Measurements from ENCODE around the gene MGMT.

The MGMT gene

GRCh38 chr10:129730272-129730992 is 263.4 kb downstream of the MGMT start:
- no peak for DNase-seq (ENCODE audit: low read depth in 2 of 2)

- DNase-seq (ENCODE audit: low read depth in 2 of 2), result no peak
Measured at GRCh38 chr10:129730993-129731325, 263.9 kb downstream of the MGMT start.

GRCh38 chr10:129740532-129741279 is 273.7 kb downstream of the MGMT start:
- no peak for DNase-seq (ENCODE audit: low read depth in 2 of 2)

- DNase-seq (ENCODE audit: low read depth in 2 of 2), result no peak
Measured at GRCh38 chr10:129741280-129741977, 274.4 kb downstream of the MGMT start.

- DNase-seq (ENCODE audit: low read depth in 2 of 2), result no peak
Measured at GRCh38 chr10:129741978-129742741, 275.1 kb downstream of the MGMT start.

- no peak for DNase-seq (ENCODE audit: low read depth in 2 of 2)
Measured at GRCh38 chr10:129742742-129743550, 275.9 kb downstream of the MGMT start.

GRCh38 chr10:129743738-129744133 is 276.7 kb downstream of the MGMT start:
- DNase-seq (ENCODE audit: low read depth in 2 of 2), result no peak

GRCh38 chr10:129744134-129745111 is 277.4 kb downstream of the MGMT start:
- no peak for DNase-seq (ENCODE audit: low read depth in 2 of 2)

GRCh38 chr10:129745186-129745750 is 278.2 kb downstream of the MGMT start:
- DNase-seq (ENCODE audit: low read depth in 2 of 2), result no peak

- DNase-seq (ENCODE audit: low read depth in 2 of 2), result no peak
Measured at GRCh38 chr10:129754211-129755050, 287.4 kb downstream of the MGMT start.

GRCh38 chr10:129755158-129755591 is 288.1 kb downstream of the MGMT start:
- no peak for DNase-seq (ENCODE audit: low read depth in 2 of 2)

GRCh38 chr10:129755621-129756020 is 288.6 kb downstream of the MGMT start:
- no peak for DNase-seq (ENCODE audit: low read depth in 2 of 2)

GRCh38 chr10:129756912-129757901 is 290.2 kb downstream of the MGMT start:
- no peak for DNase-seq (ENCODE audit: low read depth in 2 of 2)

GRCh38 chr10:129758207-129759021 is 291.4 kb downstream of the MGMT start:
- no peak for DNase-seq (ENCODE audit: low read depth in 2 of 2)

- DNase-seq (ENCODE audit: low read depth in 2 of 2), result no peak
Measured at GRCh38 chr10:129759214-129760002, 292.4 kb downstream of the MGMT start.

GRCh38 chr10:129760003-129760315 is 292.9 kb downstream of the MGMT start:
- no peak for DNase-seq (ENCODE audit: low read depth in 2 of 2)
